Nephron progenitor cell (in vitro differentiated cells): Measurements from ENCODE around the gene EEF2KMT.
"Not testable (repeated sequence)": the region's sequence is repeated elsewhere in the genome, so short reads cannot be mapped to it uniquely, and the experiment has no call there.

Experiments used
- DNase-seq: peaks from one replicate; pipeline ENCODE4 v3.0.0; 2021
- H3K27ac Mint-ChIP-seq: 2 replicates; pipeline ENCODE4 v1.8.0; 2021; ENCODE audit warnings: mild to moderate bottlenecking, moderate library complexity, mixed read lengths
- H3K27me3 Mint-ChIP-seq: 2 replicates; pipeline ENCODE4 v1.8.0; 2021; ENCODE audit warnings: mild to moderate bottlenecking, low read depth, mixed read lengths; ENCODE audit not compliant: poor library complexity
- H3K36me3 Mint-ChIP-seq: 2 replicates; pipeline ENCODE4 v1.8.0; 2021; ENCODE audit warnings: low read depth, mixed read lengths
- H3K4me1 Mint-ChIP-seq: 2 replicates; pipeline ENCODE4 v1.8.0; 2021; ENCODE audit warnings: mixed read lengths
- H3K4me3 Mint-ChIP-seq: 2 replicates; pipeline ENCODE4 v1.8.0; 2021; ENCODE audit warnings: mild to moderate bottlenecking, moderate library complexity, mixed read lengths
- H3K9me3 Mint-ChIP-seq: 2 replicates; pipeline ENCODE4 v1.8.0; 2021; ENCODE audit warnings: mild to moderate bottlenecking, moderate library complexity, mixed read lengths
- TF ChIP-seq, protein P1 (sequence below): fragments of 200-600 bp; sonication (generic); IDR thresholded peaks from 2 replicates; pipeline ENCODE4 v1.5.0; 2021; ENCODE audit warnings: antibody characterized with exemption

EEF2KMT gene

DNA sequence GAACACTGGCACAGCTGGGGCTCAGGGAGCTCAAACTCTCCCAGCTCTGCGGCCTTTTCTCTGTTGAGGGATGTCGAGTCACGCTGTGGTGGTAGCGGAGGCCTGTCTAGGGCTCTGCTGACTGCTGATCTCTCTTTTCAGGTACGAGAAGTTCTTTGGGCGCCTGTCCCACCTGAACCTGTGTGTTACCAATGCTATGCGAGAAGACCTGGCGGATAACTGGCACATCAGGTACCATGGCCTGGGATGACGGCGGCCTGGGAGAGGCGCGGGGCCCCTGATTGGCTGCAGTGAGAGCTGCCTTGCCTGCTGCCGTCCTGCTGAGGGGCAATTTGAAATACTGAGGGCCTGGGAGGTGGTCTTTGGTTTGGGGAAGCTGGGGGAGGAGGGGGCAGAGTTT, 20.3 kb downstream of the EEF2KMT start:
- Mint-ChIP-seq H3K27ac (no peak overlapping the region), H3K9me3 (no peaks in the 10 kb centered on the region), H3K4me3 (no peak overlapping the region), H3K27me3 (no peaks in the 10 kb centered on the region), H3K4me1 (peaks cover 11% of the 10 kb centered on the region), H3K36me3 (peaks cover 19% of the 10 kb centered on the region)
- no peak for DNase-seq
- TF ChIP-seq, protein P1, sequence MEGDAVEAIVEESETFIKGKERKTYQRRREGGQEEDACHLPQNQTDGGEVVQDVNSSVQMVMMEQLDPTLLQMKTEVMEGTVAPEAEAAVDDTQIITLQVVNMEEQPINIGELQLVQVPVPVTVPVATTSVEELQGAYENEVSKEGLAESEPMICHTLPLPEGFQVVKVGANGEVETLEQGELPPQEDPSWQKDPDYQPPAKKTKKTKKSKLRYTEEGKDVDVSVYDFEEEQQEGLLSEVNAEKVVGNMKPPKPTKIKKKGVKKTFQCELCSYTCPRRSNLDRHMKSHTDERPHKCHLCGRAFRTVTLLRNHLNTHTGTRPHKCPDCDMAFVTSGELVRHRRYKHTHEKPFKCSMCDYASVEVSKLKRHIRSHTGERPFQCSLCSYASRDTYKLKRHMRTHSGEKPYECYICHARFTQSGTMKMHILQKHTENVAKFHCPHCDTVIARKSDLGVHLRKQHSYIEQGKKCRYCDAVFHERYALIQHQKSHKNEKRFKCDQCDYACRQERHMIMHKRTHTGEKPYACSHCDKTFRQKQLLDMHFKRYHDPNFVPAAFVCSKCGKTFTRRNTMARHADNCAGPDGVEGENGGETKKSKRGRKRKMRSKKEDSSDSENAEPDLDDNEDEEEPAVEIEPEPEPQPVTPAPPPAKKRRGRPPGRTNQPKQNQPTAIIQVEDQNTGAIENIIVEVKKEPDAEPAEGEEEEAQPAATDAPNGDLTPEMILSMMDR = no peak

DNA sequence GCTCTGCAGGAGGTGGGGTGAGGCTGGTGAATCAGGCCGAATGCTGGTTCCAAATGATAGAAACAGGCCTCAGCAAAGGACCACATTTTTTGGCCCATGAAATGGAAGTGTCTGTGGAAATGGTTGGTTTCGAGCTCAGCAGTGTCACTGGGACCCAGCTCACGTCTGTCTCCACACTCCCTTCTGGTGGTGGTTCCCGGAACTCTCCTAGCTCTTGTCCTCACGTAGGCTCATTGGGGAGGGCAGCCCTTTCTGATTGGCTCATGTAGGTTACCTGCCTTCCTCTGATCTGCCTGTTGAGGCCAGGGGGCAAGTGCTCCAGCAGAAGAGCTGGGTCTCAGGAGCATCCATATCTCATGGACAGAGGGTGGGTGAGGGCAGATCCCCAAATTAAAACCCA, 22.0 kb downstream of the EEF2KMT start:
- no peak for DNase-seq
- TF ChIP-seq, protein P1 = no peak
- peaks cover 3% of the 10 kb centered on the region for H3K9me3 Mint-ChIP-seq
- no peaks in the 10 kb centered on the region for H3K27me3 Mint-ChIP-seq
- peaks cover 19% of the 10 kb centered on the region for H3K36me3 Mint-ChIP-seq
- H3K27ac Mint-ChIP-seq = no peak overlapping the region
- H3K4me3 Mint-ChIP-seq = no peak overlapping the region
- peaks cover 15% of the 10 kb centered on the region for H3K4me1 Mint-ChIP-seq

DNA sequence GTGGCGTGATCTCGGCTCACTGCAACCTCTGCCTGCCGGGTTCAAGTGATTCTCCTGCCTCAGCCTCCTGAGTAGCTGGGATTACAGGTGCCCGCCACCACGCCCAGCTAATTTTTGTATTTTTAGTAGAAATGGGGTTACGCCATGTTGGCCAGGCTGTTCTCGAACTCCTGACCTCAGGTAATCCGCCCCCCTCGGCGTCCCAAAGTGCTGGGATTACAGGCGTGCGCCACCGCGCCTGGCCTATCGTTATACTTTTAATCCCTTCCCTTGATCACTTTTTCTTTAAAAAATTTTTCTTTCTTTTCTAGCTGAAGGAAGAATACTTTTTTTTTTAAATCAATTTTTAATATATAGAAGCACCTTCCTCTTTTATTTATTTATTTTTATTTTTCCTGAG, 23.8 kb downstream of the EEF2KMT start:
- not testable (repeated sequence) for H3K27me3 Mint-ChIP-seq, DNase-seq, H3K9me3 Mint-ChIP-seq, H3K27ac Mint-ChIP-seq, H3K4me3 Mint-ChIP-seq
- peaks cover 12% of the 10 kb centered on the region for H3K36me3 Mint-ChIP-seq
- peaks cover 15% of the 10 kb centered on the region for H3K4me1 Mint-ChIP-seq

DNA sequence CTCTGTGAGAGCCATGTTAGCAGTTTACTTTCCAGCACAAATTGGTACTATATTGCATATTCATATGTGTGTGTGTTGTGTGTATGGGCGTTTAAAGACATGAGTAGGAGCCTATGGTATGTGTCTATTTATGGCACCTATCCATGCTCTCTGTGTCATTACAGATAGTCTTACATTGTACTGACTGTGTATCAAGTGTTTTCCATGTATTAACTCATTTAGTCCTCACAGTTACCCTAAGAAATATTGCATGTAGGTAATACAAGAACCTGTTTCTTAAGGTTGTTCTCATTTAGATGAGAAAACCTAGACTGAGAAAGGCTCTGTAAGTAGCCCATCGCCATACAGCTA, 24.3 kb downstream of the EEF2KMT start:
- H3K36me3 Mint-ChIP-seq = peaks cover 12% of the 10 kb centered on the region
- TF ChIP-seq, protein P1 = no peak
- peaks cover 3% of the 10 kb centered on the region for H3K9me3 Mint-ChIP-seq
- H3K4me3 Mint-ChIP-seq = peak overlapping the region; percentile 94
- H3K27ac Mint-ChIP-seq = no peak overlapping the region
- DNase-seq = no peak
- H3K27me3 Mint-ChIP-seq = no peaks in the 10 kb centered on the region
- H3K4me1 Mint-ChIP-seq = peaks cover 15% of the 10 kb centered on the region

DNA sequence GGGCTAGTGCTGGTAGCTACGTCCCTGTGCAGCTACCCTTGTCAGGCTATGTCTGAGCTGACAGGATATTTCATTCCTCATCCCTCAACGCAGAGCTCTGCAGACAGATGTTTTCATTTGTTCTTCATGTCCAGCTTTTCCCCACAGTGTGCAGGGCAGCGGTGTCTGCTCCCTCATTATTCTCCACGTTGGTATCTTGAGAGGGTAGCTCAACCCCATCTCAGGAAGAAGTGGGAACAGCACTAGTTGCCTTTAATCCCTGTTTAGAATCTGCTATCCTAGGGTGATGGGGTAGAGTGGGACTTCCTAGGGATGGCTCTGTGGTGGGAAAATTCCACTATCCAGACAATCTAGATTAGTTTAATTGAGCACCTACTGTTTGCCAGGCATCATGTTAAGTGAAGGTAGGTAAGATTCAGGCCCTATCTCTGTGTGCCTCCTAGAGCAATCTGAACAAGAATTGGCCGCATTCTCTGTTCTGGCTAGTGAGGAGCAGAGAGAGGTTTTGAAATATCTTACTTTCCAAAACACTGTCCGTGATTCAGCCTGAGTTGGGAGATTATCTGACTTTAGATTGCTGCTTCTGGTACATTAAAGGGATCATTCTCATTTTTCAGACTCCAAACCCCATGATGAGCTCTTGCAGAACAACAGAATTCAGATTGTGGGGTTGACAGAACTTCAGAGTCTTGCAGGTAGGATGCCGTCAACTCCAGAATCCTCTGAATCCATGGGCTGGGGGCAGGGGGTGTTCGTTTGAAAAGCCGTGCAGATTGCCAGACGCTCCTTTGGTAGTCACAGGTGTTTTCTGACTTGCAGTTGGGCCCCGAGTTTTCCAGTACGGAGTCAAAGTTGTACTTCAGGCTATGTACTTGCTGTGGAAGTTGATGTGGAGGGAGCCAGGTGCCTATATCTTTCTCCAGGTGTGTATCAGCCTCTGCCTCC, 25.0 kb downstream of the EEF2KMT start:
- no peak for DNase-seq
- TF ChIP-seq, protein P1 = no peak
- H3K36me3 Mint-ChIP-seq = peaks cover 12% of the 10 kb centered on the region
- H3K4me3 Mint-ChIP-seq = peak overlapping the region; percentile 94
- H3K27me3 Mint-ChIP-seq = no peaks in the 10 kb centered on the region
- H3K9me3 Mint-ChIP-seq = peaks cover 3% of the 10 kb centered on the region
- peaks cover 15% of the 10 kb centered on the region for H3K4me1 Mint-ChIP-seq
- no peak overlapping the region for H3K27ac Mint-ChIP-seq

DNA sequence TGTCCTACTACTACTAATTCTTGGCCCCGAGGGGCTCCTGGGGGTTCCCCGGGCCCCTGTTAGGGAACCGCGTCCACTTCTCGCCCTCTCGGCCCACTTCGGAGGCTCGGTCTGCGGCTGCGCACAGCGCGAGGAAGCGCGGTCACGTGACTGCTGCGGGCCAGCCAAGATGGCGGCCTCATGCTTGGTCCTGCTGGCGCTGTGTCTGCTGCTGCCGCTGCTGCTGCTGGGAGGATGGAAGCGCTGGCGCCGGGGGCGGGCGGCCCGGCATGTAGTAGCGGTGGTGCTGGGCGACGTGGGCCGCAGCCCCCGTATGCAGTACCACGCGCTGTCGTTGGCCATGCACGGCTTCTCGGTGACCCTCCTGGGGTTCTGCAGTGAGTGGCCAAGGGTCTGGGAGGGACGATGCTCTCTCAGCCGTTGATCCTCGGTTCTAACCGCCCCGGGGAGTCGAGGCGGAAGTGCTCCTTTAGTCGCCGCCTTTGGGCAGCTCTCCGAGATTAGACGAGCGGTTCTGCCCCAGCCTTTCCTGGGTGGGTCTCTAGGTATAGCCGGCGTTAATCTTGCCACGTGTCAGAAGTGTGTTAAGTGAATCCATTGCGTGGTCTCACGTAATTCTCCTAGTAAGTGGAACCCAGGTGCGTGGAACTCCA, 25.8 kb downstream of the EEF2KMT start, which contains the start of gene ALG1:
TSS of gene ALG1 (plus strand) at position 163 of the 653 bp plus-strand sequence. CDS start at position 170, 7 bp downstream.
- Mint-ChIP-seq H3K4me3 (peak within 1 kb of the TSS; percentile 94), H3K27ac (peak within 1 kb of the TSS; percentile 89), H3K4me1 (peaks cover 15% of the 10 kb centered on the region), H3K9me3 (peaks cover 3% of the 10 kb centered on the region), H3K27me3 (peaks cover 5% of the 10 kb centered on the region), H3K36me3 (peaks cover 12% of the 10 kb centered on the region)
- TF ChIP-seq, protein P1 = no peak
- peak; percentile 90 for DNase-seq
